B cell (primary cell): Measurements from ENCODE around the gene FZD10. TPM values are rescaled to one million over a fixed set of nuclear protein-coding genes. Genes with fewer than 3 reads are reported as not detected.

Experiments used
- ATAC-seq: fragments of 200-7000 bp; cut with Tn5 transposase; one replicate; pipeline ENCODE4 v1.10.0; 2021; ENCODE audit warnings: low read depth, mild to moderate bottlenecking, moderate number of reproducible peaks, moderate library complexity
- CTCF ChIA-PET: fragments of 350-600 bp; sonication (Branson Sonifier 250); formaldehyde crosslinking; loops from one replicate; lab custom pipeline; 2021; ENCODE audit warnings: antibody characterized with exemption, inconsistent platforms; lab: Charles Lee
- POLR2A ChIA-PET: fragments of 350-600 bp; sonication (Branson Sonifier 250); formaldehyde crosslinking; loops from one replicate; lab custom pipeline; 2021; ENCODE audit warnings: antibody characterized with exemption; lab: Charles Lee
- DNase-seq: peaks from one replicate; pipeline ENCODE4 v3.0.0; 2013
- H2AFZ ChIP-seq: 2 replicates; pipeline ENCODE4 v1.6.1; 2012; ENCODE audit warnings: mild to moderate bottlenecking, low read depth, low read length; ENCODE audit not compliant: insufficient read depth, poor library complexity, severe bottlenecking
- H3K27ac ChIP-seq, 2 donors: 1 replicate in 1 of 2; 2 replicates in 1 of 2; pipeline ENCODE4 v1.5.1; 2012 to 2013; ENCODE audit warnings: low read length in 2 of 2, mild to moderate bottlenecking in 2 of 2, moderate library complexity in 1 of 2
- H3K27me3 ChIP-seq, 4 experiments: fragments of 200-600 bp in 1 of 4; sonication (generic) in 1 of 4; replicated peaks in 1 of 4; 1 replicate in 2 of 4; 2 replicates in 2 of 4; pipeline versions ENCODE4 v1.6.1 to v1.7.0; 2013 to 2016; ENCODE audit warnings: low read length in 3 of 4, mild to moderate bottlenecking in 2 of 4, mixed read lengths in 1 of 4, moderate library complexity in 1 of 4; ENCODE audit not compliant: insufficient read depth in 4 of 4, control insufficient read depth in 3 of 4; ENCODE audit errors: control extremely low read depth in 1 of 4
- H3K36me3 ChIP-seq, 2 experiments: replicated peaks in 1 of 2; 1 replicate in 1 of 2; 2 replicates in 1 of 2; pipeline versions ENCODE4 v1.6.1 to v1.7.1; 2013; ENCODE audit warnings: low read length in 1 of 2; ENCODE audit not compliant: insufficient read depth in 2 of 2, control insufficient read depth in 1 of 2; ENCODE audit errors: control extremely low read depth in 1 of 2, extremely low read depth in 1 of 2
- H3K4me1 ChIP-seq, 2 donors: fragments of 200-600 bp in 1 of 2; sonication (generic) in 1 of 2; 1 replicate in 1 of 2; 2 replicates in 1 of 2; pipeline versions ENCODE4 v1.5.1 to v1.6.1; 2013 to 2017; ENCODE audit warnings: low read length in 2 of 2; ENCODE audit not compliant: control insufficient read depth in 2 of 2, insufficient read depth in 2 of 2
- H3K4me2 ChIP-seq: replicated peaks from 2 replicates; pipeline ENCODE3; 2012; ENCODE audit warnings: mild to moderate bottlenecking, low read depth, low read length; ENCODE audit not compliant: poor library complexity, severe bottlenecking
- H3K4me3 ChIP-seq, 5 experiments: fragments of 200-600 bp in 1 of 5; sonication (generic) in 1 of 5; 1 replicate in 3 of 5; 2 replicates in 2 of 5; pipeline versions ENCODE4 v1.5.1 to v1.7.0; 2011 to 2016; ENCODE audit warnings: low read length in 4 of 5, mild to moderate bottlenecking in 4 of 5, low read depth in 2 of 5, control low read depth in 1 of 5, moderate library complexity in 1 of 5; ENCODE audit not compliant: insufficient read depth in 1 of 5; ENCODE audit errors: control extremely low read depth in 1 of 5, extremely low read depth in 1 of 5
- H3K79me2 ChIP-seq: fragments of 200-600 bp; sonication (generic); one replicate; pipeline ENCODE4 v1.6.0; 2016; ENCODE audit warnings: low read length; ENCODE audit not compliant: control insufficient read depth, insufficient read depth
- H3K9ac ChIP-seq: fragments of 200-600 bp; sonication (generic); 2 replicates; pipeline ENCODE4 v1.6.1; 2017; ENCODE audit warnings: mild to moderate bottlenecking, low read length, moderate library complexity
- H3K9me3 ChIP-seq, 3 donors: one replicate each; pipeline versions ENCODE4 v1.6.1 to v1.7.1; 2013; ENCODE audit warnings: low read length in 2 of 3; ENCODE audit not compliant: control insufficient read depth in 2 of 3, insufficient read depth in 1 of 3; ENCODE audit errors: control extremely low read depth in 1 of 3
- H4K20me1 ChIP-seq: 2 replicates; pipeline ENCODE4 v1.6.0; 2012; ENCODE audit warnings: mild to moderate bottlenecking, low read length; ENCODE audit not compliant: insufficient read depth, control insufficient read depth, poor library complexity, severe bottlenecking
- H3K27ac Mint-ChIP-seq: one replicate; pipeline ENCODE4 v1.8.0; 2021; ENCODE audit warnings: mixed read lengths
- H3K27me3 Mint-ChIP-seq: one replicate; pipeline ENCODE4 v1.8.0; 2021; ENCODE audit warnings: mixed read lengths
- H3K4me1 Mint-ChIP-seq: one replicate; pipeline ENCODE4 v1.8.0; 2021; ENCODE audit warnings: mixed read lengths
- H3K4me3 Mint-ChIP-seq: one replicate; pipeline ENCODE4 v1.8.0; 2021; ENCODE audit warnings: mixed read lengths
- H3K9me3 Mint-ChIP-seq: one replicate; pipeline ENCODE4 v1.8.0; 2022; ENCODE audit warnings: mixed read lengths; ENCODE audit not compliant: insufficient read depth
- CTCF ChIP-seq: fragments of 200-600 bp; IDR thresholded peaks from one replicate; pipeline ENCODE4 v1.8.0; 2022; ENCODE audit warnings: antibody characterized with exemption, mild to moderate bottlenecking
- EZH2 ChIP-seq: IDR thresholded peaks from 2 replicates; pipeline ENCODE4 v1.6.1; 2012; ENCODE audit warnings: borderline replicate concordance, low read depth, mild to moderate bottlenecking, moderate library complexity, low read length; ENCODE audit not compliant: insufficient read depth, poor library complexity, severe bottlenecking
- WGBS: methylation state at CpG from one replicate; pipeline ENCODE4 v1.1.5; 2013; ENCODE audit warnings: missing lambda C conversion rate; ENCODE audit not compliant: insufficient coverage; 5-methylcytosine and 5-hydroxymethylcytosine counted together
- intact Hi-C: fragments of 100-400 bp; cut with micrococcal nuclease; formaldehyde crosslinking; loops from one replicate; pipeline ENCODE4 v1.10.0; 2022
- polyA plus RNA-seq: library from polyadenylated mRNA; depleted of rRNA; stranded (reverse); fragments of >200 nt; gene quantifications from 2 replicates; pipeline ENCODE4 v1.2.3, GENCODE V29; 2012
- total RNA-seq, 2 donors: library from RNA; stranded (reverse); fragments of 120-200 nt in 1 of 2; gene quantifications; 1 replicate in 1 of 2; 2 replicates in 1 of 2; pipeline versions ENCODE4 v1.2.3 to v1.2.4, GENCODE V29; 2013 to 2022

FZD10 gene
- total and polyA plus RNA-seq, 2 donors (not counting 1 experiment from before 2014, with no cell fraction given) = not detected

GRCh38 chr12:130185455-130186391, 23.5 kb downstream of the FZD10 start:
- Histone ChIP-seq H3K9ac (no peak overlapping the region), H3K27ac (no peak overlapping the region), H3K4me2 (no peak overlapping the region), H3K4me3 (no peak overlapping the region), H3K79me2 (no peaks in the 10 kb centered on the region), H4K20me1 (no peaks in the 10 kb centered on the region), H3K36me3 (no peaks in the 10 kb centered on the region), H2AFZ (no peak overlapping the region), H3K9me3 (peaks cover 0 to 23% (median 5%) of the 10 kb centered on the region in 3 donors), H3K4me1 (no peaks in the 10 kb centered on the region), H3K27me3 (no peaks in the 10 kb centered on the region)
- Mint-ChIP-seq H3K4me3 (no peak overlapping the region), H3K27ac (no peak overlapping the region), H3K4me1 (no peaks in the 10 kb centered on the region), H3K9me3 (peaks cover 2% of the 10 kb centered on the region), H3K27me3 (peaks cover 3% of the 10 kb centered on the region)
- CTCF ChIA-PET = no interaction called here
- POLR2A ChIA-PET = no interaction called here
- TF ChIP-seq CTCF = no peak
- TF ChIP-seq EZH2 = no peak
- ATAC-seq = no peak
- no peak for DNase-seq
- 93% methylated on average over 30 of the region's 30 CpGs for WGBS
- intact Hi-C loops = no loop called here

- Histone ChIP-seq H2AFZ (no peak overlapping the region), H3K9ac (no peak overlapping the region), H3K27me3 (no peaks in the 10 kb centered on the region), H3K9me3 (peaks cover 0 to 22% (median 5%) of the 10 kb centered on the region in 3 donors), H3K27ac (no peak overlapping the region), H3K4me1 (no peaks in the 10 kb centered on the region), H3K36me3 (no peaks in the 10 kb centered on the region), H4K20me1 (no peaks in the 10 kb centered on the region), H3K79me2 (no peaks in the 10 kb centered on the region), H3K4me2 (no peak overlapping the region), H3K4me3 (no peak overlapping the region)
- TF ChIP-seq CTCF (no peak), EZH2 (no peak)
- DNase-seq (no peak), ATAC-seq (no peak)
- ChIA-PET CTCF (no interaction called here), POLR2A (no interaction called here)
- Mint-ChIP-seq H3K9me3 (peaks cover 2% of the 10 kb centered on the region), H3K4me1 (no peaks in the 10 kb centered on the region), H3K27me3 (peaks cover 3% of the 10 kb centered on the region), H3K27ac (no peak overlapping the region), H3K4me3 (no peak overlapping the region)
- 34% methylated on average over 9 of the region's 13 CpGs for WGBS
- intact Hi-C loops = no loop called here
These were observed 24.5 kb downstream of the FZD10 start for GRCh38 chr12:130186651-130187268.
